Neural progenitor cell (in vitro differentiated cells): ENCODE data around the gene NXNL1. TPM values are rescaled to one million over a fixed set of nuclear protein-coding genes. Genes with fewer than 3 reads are reported as not detected.

Experiments
- DNase-seq: peaks from one replicate; pipeline ENCODE4 v3.0.0-alpha.2; 2016; ENCODE audit warnings: low spot score
- H2AFZ ChIP-seq: fragments of 200-600 bp; sonication (generic); replicated peaks from 2 replicates; pipeline ENCODE4 v1.6.1; 2016; ENCODE audit warnings: antibody characterized with exemption
- H3F3A ChIP-seq: fragments of 200-600 bp; sonication (generic); 2 replicates; pipeline ENCODE4 v1.6.1; 2016; ENCODE audit warnings: antibody characterized with exemption, low read depth
- H3K27ac ChIP-seq: fragments of 200-600 bp; sonication (generic); 2 replicates; pipeline ENCODE4 v1.5.1; 2016; ENCODE audit warnings: mild to moderate bottlenecking
- H3K27me3 ChIP-seq: fragments of 200-600 bp; sonication (generic); 2 replicates; pipeline ENCODE4 v1.6.1; 2016; ENCODE audit warnings: mild to moderate bottlenecking, moderate library complexity
- H3K36me3 ChIP-seq: fragments of 200-600 bp; sonication (generic); 2 replicates; pipeline ENCODE4 v1.5.1; 2016
- H3K4me1 ChIP-seq: fragments of 200-600 bp; sonication (generic); 2 replicates; pipeline ENCODE4 v1.6.1; 2016; ENCODE audit warnings: mixed run types
- H3K4me2 ChIP-seq: fragments of 200-600 bp; sonication (generic); 2 replicates; pipeline ENCODE4 v1.6.1; 2016
- H3K4me3 ChIP-seq: fragments of 200-600 bp; sonication (generic); 2 replicates; pipeline ENCODE4 v1.5.1; 2016
- H3K79me2 ChIP-seq: fragments of 200-600 bp; sonication (generic); 2 replicates; pipeline ENCODE4 v1.6.1; 2016; ENCODE audit warnings: low read depth
- H3K9ac ChIP-seq: fragments of 200-600 bp; sonication (generic); 2 replicates; pipeline ENCODE4 v1.6.1; 2016
- H3K9me3 ChIP-seq: fragments of 200-600 bp; sonication (generic); 2 replicates; pipeline ENCODE4 v1.5.1; 2016; ENCODE audit warnings: low read depth
- H4K20me1 ChIP-seq: fragments of 200-600 bp; sonication (generic); 2 replicates; pipeline ENCODE4 v1.6.1; 2016; ENCODE audit warnings: low read depth
- H3K27ac Mint-ChIP-seq: 3 replicates; pipeline ENCODE4 v1.8.0; 2021; ENCODE audit warnings: mixed read lengths
- H3K27me3 Mint-ChIP-seq: 2 replicates; pipeline ENCODE4 v1.8.0; 2022; ENCODE audit warnings: low read depth, mild to moderate bottlenecking, inconsistent platforms, moderate library complexity, mixed read lengths; ENCODE audit not compliant: insufficient read depth
- H3K36me3 Mint-ChIP-seq: 3 replicates; pipeline ENCODE4 v1.8.0; 2021; ENCODE audit warnings: mixed read lengths
- H3K4me1 Mint-ChIP-seq: 3 replicates; pipeline ENCODE4 v1.8.0; 2021; ENCODE audit warnings: mixed read lengths
- H3K4me3 Mint-ChIP-seq: 3 replicates; pipeline ENCODE4 v1.8.0; 2021; ENCODE audit warnings: mild to moderate bottlenecking, moderate library complexity, mixed read lengths
- H3K9me3 Mint-ChIP-seq: 3 replicates; pipeline ENCODE4 v1.8.0; 2020; ENCODE audit warnings: mixed read lengths
- EZH2 ChIP-seq: fragments of 200-600 bp; sonication (generic); IDR thresholded peaks from 2 replicates; pipeline ENCODE4 v1.6.1; 2017; ENCODE audit warnings: antibody characterized with exemption, mild to moderate bottlenecking, moderate library complexity
- EZH2phosphoT487 ChIP-seq: fragments of 200-600 bp; sonication (generic); IDR thresholded peaks from 2 replicates; pipeline ENCODE4 v1.6.1; 2017; ENCODE audit warnings: antibody characterized with exemption
- total RNA-seq: library from RNA; depleted of rRNA; stranded (reverse); fragments of >200 nt; gene quantifications from 2 replicates; pipeline ENCODE4 v1.2.3, GENCODE V29; 2015; ENCODE audit warnings: low replicate concordance
- TF ChIP-seq, protein P1 (sequence below): fragments of 200-600 bp; sonication (generic); IDR thresholded peaks from 2 replicates; pipeline ENCODE4 v1.5.1; 2017; ENCODE audit warnings: antibody characterized with exemption, mild to moderate bottlenecking

The NXNL1 gene
- total RNA-seq, 1 donor from 2014 or later, result not detected

DNA sequence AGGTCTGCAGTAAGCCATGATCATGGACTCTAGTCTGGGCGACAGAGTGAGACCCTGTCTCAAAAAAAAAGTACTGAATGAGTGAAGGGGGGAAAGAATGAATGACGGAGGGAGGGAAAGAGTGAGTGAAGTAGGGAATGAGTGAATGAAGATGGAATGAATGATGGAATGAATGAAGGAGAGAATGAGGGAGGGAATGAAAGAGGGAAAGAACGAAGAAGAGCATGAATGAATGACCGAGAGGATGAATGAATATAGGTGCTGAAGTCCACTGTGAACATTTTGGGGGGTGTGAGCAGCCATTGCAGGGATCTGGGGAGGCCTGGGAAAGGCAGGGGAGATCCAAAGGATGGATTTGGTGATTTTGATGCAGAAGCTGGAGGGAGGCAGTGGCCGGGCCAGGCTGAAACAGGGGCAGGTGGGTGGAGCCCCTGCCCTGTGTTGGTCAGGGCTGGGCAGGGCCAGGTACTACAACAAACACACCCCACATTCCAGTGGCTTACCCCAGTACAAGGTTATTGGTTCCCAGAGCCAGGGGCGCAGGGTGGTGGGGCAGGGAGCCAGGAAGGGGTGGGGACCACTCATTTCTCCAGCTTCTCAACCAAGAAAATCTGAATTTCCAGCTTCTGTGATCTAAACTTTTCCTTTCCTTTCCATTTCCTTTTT is 23.9 kb upstream of the NXNL1 start:
- Histone ChIP-seq H3K36me3 (no peaks in the 10 kb centered on the region), H3K4me1 (peaks cover 8% of the 10 kb centered on the region), H3K27me3 (no peaks in the 10 kb centered on the region), H3K79me2 (no peaks in the 10 kb centered on the region), H2AFZ (no peak overlapping the region), H3K4me3 (no peak overlapping the region), H3K9ac (no peak overlapping the region), H3K9me3 (no peaks in the 10 kb centered on the region), H4K20me1 (peaks cover 16% of the 10 kb centered on the region), H3F3A (no peaks in the 10 kb centered on the region), H3K4me2 (no peak overlapping the region), H3K27ac (no peak overlapping the region)
- H3K36me3 Mint-ChIP-seq, result peaks cover 3% of the 10 kb centered on the region
- no peak for TF ChIP-seq EZH2
- no peak for TF ChIP-seq EZH2phosphoT487
- DNase-seq, result no peak
- no peaks in the 10 kb centered on the region for H3K9me3 Mint-ChIP-seq
- H3K4me3 Mint-ChIP-seq, result no peak overlapping the region
- H3K27ac Mint-ChIP-seq, result no peak overlapping the region
- H3K27me3 Mint-ChIP-seq, result peaks cover 3% of the 10 kb centered on the region
- peaks cover 23% of the 10 kb centered on the region for H3K4me1 Mint-ChIP-seq

DNA sequence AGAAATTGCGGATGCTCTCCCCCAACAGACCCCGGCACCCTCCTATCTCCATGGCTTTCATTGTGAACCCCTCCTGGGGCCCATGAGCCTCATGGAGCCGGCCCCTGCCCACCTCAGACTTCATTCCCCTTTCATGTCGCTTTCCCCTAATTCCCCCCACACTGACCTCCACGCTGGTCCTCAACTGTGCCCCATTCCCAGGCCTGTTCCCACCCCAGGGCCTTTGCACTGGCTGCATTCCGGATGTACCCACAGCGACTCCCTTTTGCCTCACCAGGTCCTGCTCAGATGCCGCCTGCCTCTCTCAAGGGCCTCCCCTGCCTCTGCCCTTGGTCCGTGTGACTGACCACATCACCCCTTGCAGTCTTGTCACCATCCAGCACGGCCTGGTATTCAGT is 22.9 kb upstream of the NXNL1 start:
- no peak overlapping the region for H3K4me2 ChIP-seq
- H4K20me1 ChIP-seq, result peaks cover 20% of the 10 kb centered on the region
- no peaks in the 10 kb centered on the region for H3K9me3 ChIP-seq
- no peaks in the 10 kb centered on the region for H3K9me3 Mint-ChIP-seq
- no peaks in the 10 kb centered on the region for H3K36me3 ChIP-seq
- no peak for DNase-seq
- no peak for TF ChIP-seq EZH2phosphoT487
- no peak for TF ChIP-seq EZH2
- TF ChIP-seq, protein P1, sequence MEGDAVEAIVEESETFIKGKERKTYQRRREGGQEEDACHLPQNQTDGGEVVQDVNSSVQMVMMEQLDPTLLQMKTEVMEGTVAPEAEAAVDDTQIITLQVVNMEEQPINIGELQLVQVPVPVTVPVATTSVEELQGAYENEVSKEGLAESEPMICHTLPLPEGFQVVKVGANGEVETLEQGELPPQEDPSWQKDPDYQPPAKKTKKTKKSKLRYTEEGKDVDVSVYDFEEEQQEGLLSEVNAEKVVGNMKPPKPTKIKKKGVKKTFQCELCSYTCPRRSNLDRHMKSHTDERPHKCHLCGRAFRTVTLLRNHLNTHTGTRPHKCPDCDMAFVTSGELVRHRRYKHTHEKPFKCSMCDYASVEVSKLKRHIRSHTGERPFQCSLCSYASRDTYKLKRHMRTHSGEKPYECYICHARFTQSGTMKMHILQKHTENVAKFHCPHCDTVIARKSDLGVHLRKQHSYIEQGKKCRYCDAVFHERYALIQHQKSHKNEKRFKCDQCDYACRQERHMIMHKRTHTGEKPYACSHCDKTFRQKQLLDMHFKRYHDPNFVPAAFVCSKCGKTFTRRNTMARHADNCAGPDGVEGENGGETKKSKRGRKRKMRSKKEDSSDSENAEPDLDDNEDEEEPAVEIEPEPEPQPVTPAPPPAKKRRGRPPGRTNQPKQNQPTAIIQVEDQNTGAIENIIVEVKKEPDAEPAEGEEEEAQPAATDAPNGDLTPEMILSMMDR, result no peak
- peaks cover 23% of the 10 kb centered on the region for H3K4me1 Mint-ChIP-seq
- no peak overlapping the region for H2AFZ ChIP-seq
- H3K79me2 ChIP-seq, result no peaks in the 10 kb centered on the region
- H3K27me3 ChIP-seq, result no peaks in the 10 kb centered on the region
- no peak overlapping the region for H3K4me3 ChIP-seq
- no peak overlapping the region for H3K9ac ChIP-seq
- no peaks in the 10 kb centered on the region for H3K36me3 Mint-ChIP-seq
- no peak overlapping the region for H3K27ac Mint-ChIP-seq
- H3K27ac ChIP-seq, result no peak overlapping the region
- no peak overlapping the region for H3K4me3 Mint-ChIP-seq
- H3F3A ChIP-seq, result no peaks in the 10 kb centered on the region
- peaks cover 3% of the 10 kb centered on the region for H3K27me3 Mint-ChIP-seq
- peaks cover 10% of the 10 kb centered on the region for H3K4me1 ChIP-seq

DNA sequence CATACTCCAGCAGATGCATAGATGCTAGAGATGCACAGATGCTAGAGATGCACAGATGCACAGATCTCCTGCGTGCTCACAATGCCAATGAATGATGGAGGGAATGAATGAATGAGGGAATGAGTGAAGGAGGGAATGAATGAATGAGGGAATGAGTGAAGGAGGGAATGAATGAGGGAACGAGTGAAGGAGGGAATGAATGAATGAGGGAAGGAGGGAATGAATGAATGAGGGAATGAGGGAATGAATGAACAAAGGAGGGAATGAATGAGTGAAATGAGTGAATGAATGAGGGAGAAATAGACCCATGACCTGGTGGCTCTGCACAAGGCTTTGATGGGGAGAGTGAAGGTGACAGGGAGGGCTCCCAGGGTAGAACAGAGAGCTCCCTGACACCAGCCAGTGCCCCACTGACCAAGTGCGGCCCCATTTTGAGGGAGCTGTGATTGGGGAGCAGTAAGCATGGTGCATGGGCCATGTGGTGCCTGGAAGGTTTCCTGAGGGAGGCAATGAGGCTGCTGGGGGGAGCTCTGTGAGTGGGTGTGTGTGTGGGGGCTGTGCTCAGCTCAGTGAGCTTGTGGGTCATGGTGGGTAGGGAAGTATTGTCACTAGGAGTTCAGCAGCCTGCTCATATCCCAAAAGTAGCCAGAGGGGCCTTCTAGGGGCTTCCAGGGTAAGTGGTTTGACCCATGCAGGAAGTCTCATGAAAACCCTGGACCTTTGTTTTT is 22.3 kb upstream of the NXNL1 start:
- Histone ChIP-seq H3K79me2 (no peaks in the 10 kb centered on the region), H3K4me3 (no peak overlapping the region), H3K27ac (no peak overlapping the region), H2AFZ (no peak overlapping the region), H3K9ac (no peak overlapping the region), H3F3A (no peaks in the 10 kb centered on the region), H3K27me3 (no peaks in the 10 kb centered on the region), H4K20me1 (peaks cover 14% of the 10 kb centered on the region), H3K4me2 (no peak overlapping the region), H3K4me1 (peaks cover 5% of the 10 kb centered on the region), H3K9me3 (no peaks in the 10 kb centered on the region), H3K36me3 (no peaks in the 10 kb centered on the region)
- TF ChIP-seq EZH2phosphoT487, result no peak
- peaks cover 18% of the 10 kb centered on the region for H3K4me1 Mint-ChIP-seq
- no peaks in the 10 kb centered on the region for H3K36me3 Mint-ChIP-seq
- no peak overlapping the region for H3K27ac Mint-ChIP-seq
- DNase-seq, result no peak
- no peaks in the 10 kb centered on the region for H3K9me3 Mint-ChIP-seq
- no peak overlapping the region for H3K4me3 Mint-ChIP-seq
- peaks cover 3% of the 10 kb centered on the region for H3K27me3 Mint-ChIP-seq

DNA sequence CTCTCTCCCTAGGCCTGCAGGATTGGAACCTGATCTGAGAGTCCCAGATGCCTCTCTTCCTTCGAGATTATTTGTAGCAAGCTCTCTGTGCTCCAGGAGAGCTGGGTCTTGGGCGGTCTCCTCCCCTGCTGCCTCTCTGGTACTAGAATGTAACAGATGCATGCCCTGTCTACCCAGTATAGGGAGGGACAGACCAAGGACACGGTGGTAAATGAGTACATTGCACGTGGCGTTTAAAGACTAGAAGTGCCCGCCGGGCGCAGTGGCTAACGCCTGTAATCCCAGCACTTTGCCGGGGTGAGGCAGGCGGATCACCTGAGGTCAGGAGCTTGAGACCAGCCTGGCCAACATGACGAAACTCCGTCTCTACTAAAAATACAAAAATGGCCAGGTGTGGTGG is 21.3 kb upstream of the NXNL1 start:
- H3K4me3 Mint-ChIP-seq, result no peak overlapping the region
- peaks cover 13% of the 10 kb centered on the region for H3K4me1 Mint-ChIP-seq
- Histone ChIP-seq H3K27me3 (no peaks in the 10 kb centered on the region), H2AFZ (no peak overlapping the region), H3K4me2 (no peak overlapping the region), H3K9ac (no peak overlapping the region), H4K20me1 (peaks cover 11% of the 10 kb centered on the region), H3K27ac (no peak overlapping the region), H3K4me3 (no peak overlapping the region), H3F3A (no peaks in the 10 kb centered on the region), H3K79me2 (no peaks in the 10 kb centered on the region), H3K36me3 (no peaks in the 10 kb centered on the region), H3K4me1 (peaks cover 5% of the 10 kb centered on the region), H3K9me3 (no peaks in the 10 kb centered on the region)
- TF ChIP-seq EZH2, result no peak
- no peaks in the 10 kb centered on the region for H3K9me3 Mint-ChIP-seq
- peaks cover 3% of the 10 kb centered on the region for H3K27me3 Mint-ChIP-seq
- DNase-seq, result no peak
- H3K36me3 Mint-ChIP-seq, result no peaks in the 10 kb centered on the region
- H3K27ac Mint-ChIP-seq, result no peak overlapping the region
